ENCODE measurements around the gene L3MBTL3.

L3MBTL3 gene

GRCh38 chr6:130185658-130186057 lies 167.3 kb downstream of the L3MBTL3 start:
- H3K27ac ChIP-seq, result no peak overlapping the region
- H3K4me3 ChIP-seq (IDR thresholded peaks at IDR 0.05; ENCODE audit: insufficient read depth, low read depth, low read length), result no peak overlapping the region
- no peaks in the 10 kb centered on the region for H3K27me3 ChIP-seq (ENCODE audit: insufficient read depth, low read depth)
- H2AFZ ChIP-seq (ENCODE audit: low read depth), result no peak overlapping the region
- H4K20me1 ChIP-seq (ENCODE audit: insufficient read depth), result no peaks in the 10 kb centered on the region
- TF ChIP-seq CTCF (conservative IDR thresholded peaks at IDR 0.05; ENCODE audit: low read depth, low read length), result no peak
- H3K4me2 ChIP-seq, result no peak overlapping the region
- no peaks in the 10 kb centered on the region for H3K36me3 ChIP-seq (ENCODE audit: insufficient read depth)
- H3K79me2 ChIP-seq (ENCODE audit: insufficient read depth, low read depth), result no peaks in the 10 kb centered on the region
- no peaks in the 10 kb centered on the region for H3K4me1 ChIP-seq (ENCODE audit: low read depth, poor library complexity, severe bottlenecking)
- H3K9ac ChIP-seq, result no peak overlapping the region

DNA sequence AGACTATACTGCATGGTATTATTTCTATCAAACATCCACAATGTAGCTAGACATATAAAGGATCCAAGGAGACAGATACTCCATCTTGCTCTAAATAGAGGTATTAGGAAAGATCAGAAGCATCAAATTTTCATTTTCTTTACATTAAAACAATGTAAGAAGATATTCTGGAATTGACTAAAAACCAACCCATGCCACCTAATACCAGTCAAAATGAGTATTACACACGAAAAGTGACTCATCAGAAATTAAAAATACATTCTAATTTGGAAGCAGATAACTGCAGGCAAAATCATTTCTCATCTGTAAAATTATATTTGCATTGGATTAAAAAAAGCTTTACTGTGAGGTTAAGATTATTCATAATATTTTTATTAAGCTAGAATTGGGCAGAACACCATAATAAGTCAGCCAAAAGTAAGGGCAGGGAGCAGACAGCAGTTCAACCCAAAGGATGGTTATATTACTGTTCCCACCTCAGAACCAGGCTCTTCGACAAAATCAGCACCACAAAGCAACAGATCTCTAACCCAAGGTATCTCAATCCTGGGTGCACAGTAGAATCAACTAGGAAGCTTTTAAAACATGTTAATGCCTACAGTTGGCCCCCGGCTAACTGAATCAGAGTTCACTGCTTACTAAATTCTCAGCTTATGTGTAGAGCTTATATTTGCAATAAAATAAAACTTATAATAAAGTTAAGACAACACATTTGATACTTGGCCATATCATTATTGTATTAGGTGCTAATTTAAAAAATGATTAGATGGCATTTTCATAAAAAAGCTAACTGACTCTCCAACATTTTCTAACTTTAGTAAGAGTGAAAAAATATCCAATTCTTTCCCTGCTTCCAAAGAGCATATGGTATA lies 169.2 kb downstream of the L3MBTL3 start:
- Histone ChIP-seq H3K4me2 (no peak overlapping the region), H3K36me3 (ENCODE audit: insufficient read depth) (no peaks in the 10 kb centered on the region), H3K27ac (no peak overlapping the region), H3K27me3 (ENCODE audit: insufficient read depth, low read depth) (no peaks in the 10 kb centered on the region), H3K9ac (no peak overlapping the region), H3K79me2 (ENCODE audit: insufficient read depth, low read depth) (no peaks in the 10 kb centered on the region), H4K20me1 (ENCODE audit: insufficient read depth) (no peaks in the 10 kb centered on the region), H2AFZ (ENCODE audit: low read depth) (no peak overlapping the region), H3K4me1 (ENCODE audit: low read depth, poor library complexity, severe bottlenecking) (no peaks in the 10 kb centered on the region), H3K4me3 (IDR thresholded peaks at IDR 0.05; ENCODE audit: insufficient read depth, low read depth, low read length) (no peak overlapping the region)
- TF ChIP-seq CTCF (conservative IDR thresholded peaks at IDR 0.05; ENCODE audit: low read depth, low read length), result no peak

GRCh38 chr6:130188207-130188899 lies 170.0 kb downstream of the L3MBTL3 start:
- Histone ChIP-seq H3K9ac (no peak overlapping the region), H4K20me1 (ENCODE audit: insufficient read depth) (no peaks in the 10 kb centered on the region), H3K36me3 (ENCODE audit: insufficient read depth) (no peaks in the 10 kb centered on the region), H3K4me3 (IDR thresholded peaks at IDR 0.05; ENCODE audit: insufficient read depth, low read depth, low read length) (no peak overlapping the region), H2AFZ (ENCODE audit: low read depth) (no peak overlapping the region), H3K79me2 (ENCODE audit: insufficient read depth, low read depth) (no peaks in the 10 kb centered on the region), H3K4me1 (ENCODE audit: low read depth, poor library complexity, severe bottlenecking) (no peaks in the 10 kb centered on the region), H3K27me3 (ENCODE audit: insufficient read depth, low read depth) (no peaks in the 10 kb centered on the region), H3K27ac (no peak overlapping the region), H3K4me2 (no peak overlapping the region)
- no peak for TF ChIP-seq CTCF (conservative IDR thresholded peaks at IDR 0.05; ENCODE audit: low read depth, low read length)

- Histone ChIP-seq H3K79me2 (ENCODE audit: insufficient read depth, low read depth) (no peaks in the 10 kb centered on the region), H3K4me1 (ENCODE audit: low read depth, poor library complexity, severe bottlenecking) (no peaks in the 10 kb centered on the region), H4K20me1 (ENCODE audit: insufficient read depth) (no peaks in the 10 kb centered on the region), H2AFZ (ENCODE audit: low read depth) (no peak overlapping the region), H3K27me3 (ENCODE audit: insufficient read depth, low read depth) (no peaks in the 10 kb centered on the region), H3K4me2 (no peak overlapping the region), H3K9ac (no peak overlapping the region), H3K36me3 (ENCODE audit: insufficient read depth) (no peaks in the 10 kb centered on the region), H3K4me3 (IDR thresholded peaks at IDR 0.05; ENCODE audit: insufficient read depth, low read depth, low read length) (no peak overlapping the region), H3K27ac (no peak overlapping the region)
- TF ChIP-seq CTCF (conservative IDR thresholded peaks at IDR 0.05; ENCODE audit: low read depth, low read length), result no peak
Observed at GRCh38 chr6:130189531-130190397, 171.4 kb downstream of the L3MBTL3 start.
